ENCODE results near the gene IL16. TPM values are rescaled to one million over a fixed set of nuclear protein-coding genes. Genes with fewer than 3 reads are reported as not detected.

Gene IL16
- total RNA-seq, 1 experiment from 2014 or later = 0.81 TPM

GRCh38 chr15:81312790-81313543 is 116.3 kb downstream of the IL16 start (continued):
- TF ChIP-seq MAX (IDR thresholded peaks at IDR 0.05) (peak; percentile 85), SIN3A (IDR thresholded peaks at IDR 0.05; ENCODE audit: low read depth) (peak; percentile 77; the same call in 1 of the 2 replicates)

DNA sequence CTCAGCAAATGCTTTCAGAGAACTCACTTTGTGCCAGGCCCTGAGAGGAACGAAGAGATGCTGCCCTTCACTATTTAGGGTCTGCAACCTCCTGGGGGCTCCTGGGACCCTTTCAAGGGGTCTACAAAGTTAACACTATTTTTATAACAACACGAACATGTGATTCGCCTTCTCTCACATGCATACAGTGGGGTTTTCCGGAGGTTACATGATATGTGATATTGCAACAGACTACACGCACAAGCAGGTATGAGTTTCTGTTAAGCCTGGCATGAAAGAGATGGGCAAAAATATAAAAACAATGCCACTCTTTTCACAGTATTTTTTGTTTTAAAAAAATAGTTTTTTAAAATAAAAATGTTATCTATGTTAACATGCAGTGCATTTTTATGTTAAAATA is 117.0 kb downstream of the IL16 start:
- H3K36me3 ChIP-seq (ENCODE audit: control insufficient read depth in 1 of 2, insufficient read depth in 2 of 2, low read length in 2 of 2) = no peaks in the 10 kb centered on the region
- no peaks in the 10 kb centered on the region for H3K9me2 ChIP-seq (ENCODE audit: insufficient read depth)
- ATAC-seq = no peak
- CTCF ChIA-PET = interaction anchor here (1.2 kb wide), 1 partner anchor 47 kb away, joined by 7 read pairs; no protein-coding TSS in a partner anchor
- H3K79me2 ChIP-seq (ENCODE audit: insufficient read depth, low read length) = no peaks in the 10 kb centered on the region
- RAD21 ChIA-PET (ENCODE audit: low non-redundant PET in 1 of 2, low total read pairs in 2 of 2, uncharacterized antibody in 2 of 2, unreplicated experiment in 2 of 2) = no interaction called here
- peak overlapping the region; percentile 76 for H3K4me2 ChIP-seq (ENCODE audit: low read length)
- POLR2A ChIA-PET = no interaction called here
- H4K20me1 ChIP-seq (ENCODE audit: insufficient read depth) = no peaks in the 10 kb centered on the region
- no peaks in the 10 kb centered on the region for H3K9me3 ChIP-seq (ENCODE audit: control insufficient read depth in 1 of 2, insufficient read depth in 1 of 2, low read depth in 1 of 2, low read length in 2 of 2)
- H2AFZ ChIP-seq (ENCODE audit: low read depth, low read length, poor library complexity, severe bottlenecking) = no peak overlapping the region
- BruUV-seq (replicated peaks) = no TSS peak
- intact Hi-C loops (cut with micrococcal nuclease) = no loop called here
- peak overlapping the region in 1 of 2 experiments; percentile 22; a peak in 1 of 4 replicates for H3K4me3 ChIP-seq (replicated peaks in 1 of 2; ENCODE audit: low read depth in 1 of 2, low read length in 2 of 2)
- TF ChIP-seq ZBTB33 (IDR thresholded peaks at IDR 0.05; ENCODE audit: extremely low read depth, insufficient replicate concordance, low read length) (no peak), POLR2A (IDR thresholded peaks at IDR 0.05; ENCODE audit: borderline replicate concordance, extremely low read depth, insufficient read depth, insufficient read length) (no peak), POLR2AphosphoS5 (IDR thresholded peaks at IDR 0.05; ENCODE audit: low read depth, low read length) (no peak), ZNF274 (IDR thresholded peaks at IDR 0.05; ENCODE audit: low read depth, low read length) (no peak), EZH2 (IDR thresholded peaks at IDR 0.05) (no peak), FOSL1 (IDR thresholded peaks at IDR 0.05; ENCODE audit: low read depth) (no peak)
- TF ChIP-seq, protein P1, sequence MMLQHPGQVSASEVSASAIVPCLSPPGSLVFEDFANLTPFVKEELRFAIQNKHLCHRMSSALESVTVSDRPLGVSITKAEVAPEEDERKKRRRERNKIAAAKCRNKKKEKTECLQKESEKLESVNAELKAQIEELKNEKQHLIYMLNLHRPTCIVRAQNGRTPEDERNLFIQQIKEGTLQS (IDR thresholded peaks at IDR 0.05) = no peak
- H3K9ac ChIP-seq (ENCODE audit: low read length) = peak overlapping the region; percentile 35; the same call in 1 of the 2 replicates
- H3K4me1 ChIP-seq (ENCODE audit: control insufficient read depth in 1 of 2, insufficient read depth in 2 of 2, low read length in 2 of 2) = peaks cover 13 to 18% of the 10 kb centered on the region in 2 experiments
- no peaks in the 10 kb centered on the region for H3K27me3 ChIP-seq (ENCODE audit: insufficient read depth, low read length)
- peak overlapping the region; percentile 32; the same call in 1 of the 2 replicates for H3K27ac ChIP-seq (ENCODE audit: low read depth, low read length)
- DNase-seq (ENCODE audit: low read depth, low spot score) = no peak

Measured in HCT116 (cell line).